ENCODE measurements around the gene POLD1. TPM values are rescaled to one million over a fixed set of nuclear protein-coding genes. Genes with fewer than 3 reads are reported as not detected.

POLD1 gene
- total RNA-seq, 1 experiment from 2014 or later: 31.9 TPM

DNA sequence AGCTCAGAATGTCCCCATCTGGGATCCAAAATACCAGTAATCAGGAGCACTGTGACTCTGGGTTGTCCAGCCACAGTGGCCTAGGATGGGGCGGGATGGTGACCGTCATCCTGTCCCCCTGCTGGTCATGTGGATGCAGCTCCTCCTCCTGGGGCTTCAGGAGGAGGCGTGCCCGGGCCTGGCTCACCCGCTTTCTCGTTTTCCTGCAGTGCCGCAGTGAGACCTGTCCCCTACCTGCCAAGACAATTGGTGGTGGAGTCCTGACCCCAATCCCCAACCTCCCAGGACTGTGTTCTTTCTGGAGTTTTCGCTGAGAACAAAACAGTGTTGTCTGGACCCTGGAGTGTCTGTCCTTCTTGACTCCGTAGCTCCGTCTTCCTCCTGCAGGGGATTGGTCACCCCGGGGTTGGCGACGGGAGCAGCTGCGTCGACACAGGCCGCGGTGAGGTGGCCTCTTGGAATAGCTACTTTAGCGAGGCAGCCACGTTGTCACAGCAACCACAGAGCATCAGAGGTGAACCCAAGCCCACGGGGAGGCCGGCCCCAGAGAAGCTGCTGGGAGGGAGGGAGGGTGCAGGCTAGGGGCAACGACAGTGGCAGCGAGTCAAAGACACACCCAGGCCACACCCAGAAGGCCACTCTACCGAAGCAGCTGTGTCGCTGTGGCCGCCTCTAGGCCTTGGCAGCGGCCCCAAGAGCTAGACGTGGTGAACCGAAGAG lies 82.0 kb downstream of the POLD1 start:
- TF ChIP-seq, protein P1, sequence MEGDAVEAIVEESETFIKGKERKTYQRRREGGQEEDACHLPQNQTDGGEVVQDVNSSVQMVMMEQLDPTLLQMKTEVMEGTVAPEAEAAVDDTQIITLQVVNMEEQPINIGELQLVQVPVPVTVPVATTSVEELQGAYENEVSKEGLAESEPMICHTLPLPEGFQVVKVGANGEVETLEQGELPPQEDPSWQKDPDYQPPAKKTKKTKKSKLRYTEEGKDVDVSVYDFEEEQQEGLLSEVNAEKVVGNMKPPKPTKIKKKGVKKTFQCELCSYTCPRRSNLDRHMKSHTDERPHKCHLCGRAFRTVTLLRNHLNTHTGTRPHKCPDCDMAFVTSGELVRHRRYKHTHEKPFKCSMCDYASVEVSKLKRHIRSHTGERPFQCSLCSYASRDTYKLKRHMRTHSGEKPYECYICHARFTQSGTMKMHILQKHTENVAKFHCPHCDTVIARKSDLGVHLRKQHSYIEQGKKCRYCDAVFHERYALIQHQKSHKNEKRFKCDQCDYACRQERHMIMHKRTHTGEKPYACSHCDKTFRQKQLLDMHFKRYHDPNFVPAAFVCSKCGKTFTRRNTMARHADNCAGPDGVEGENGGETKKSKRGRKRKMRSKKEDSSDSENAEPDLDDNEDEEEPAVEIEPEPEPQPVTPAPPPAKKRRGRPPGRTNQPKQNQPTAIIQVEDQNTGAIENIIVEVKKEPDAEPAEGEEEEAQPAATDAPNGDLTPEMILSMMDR (IDR thresholded peaks at IDR 0.05; ENCODE audit: unreplicated experiment): no peak
- DNase-seq (ENCODE audit: unreplicated experiment): no peak
- no peaks in the 10 kb centered on the region for H3K27me3 Mint-ChIP-seq (ENCODE audit: insufficient read depth, unreplicated experiment)
- intact Hi-C loops (cut with micrococcal nuclease): no loop called here
- no peaks in the 10 kb centered on the region for H3K9me3 Mint-ChIP-seq (ENCODE audit: unreplicated experiment)
- ChIA-PET POLR2A (interaction anchor here (1.3 kb wide), 1 partner anchor 82 kb away, joined by 3 read pairs; the partner anchor contains the start of gene POLD1), CTCF (interaction anchor here (0.6 to 1.8 kb wide), 6 partner anchors 50 to 456 kb away, joined by 3 to 6 read pairs (median 3); no protein-coding TSS in a partner anchor)
- no peaks in the 10 kb centered on the region for H3K36me3 Mint-ChIP-seq (ENCODE audit: insufficient read depth, unreplicated experiment)
- H3K27ac Mint-ChIP-seq (ENCODE audit: low read depth, unreplicated experiment): no peak overlapping the region
- no peak overlapping the region for H3K4me3 Mint-ChIP-seq (ENCODE audit: unreplicated experiment)
- H3K4me1 Mint-ChIP-seq (ENCODE audit: insufficient read depth, unreplicated experiment): no peaks in the 10 kb centered on the region
- BruUV-seq (replicated peaks): no TSS peak

DNA sequence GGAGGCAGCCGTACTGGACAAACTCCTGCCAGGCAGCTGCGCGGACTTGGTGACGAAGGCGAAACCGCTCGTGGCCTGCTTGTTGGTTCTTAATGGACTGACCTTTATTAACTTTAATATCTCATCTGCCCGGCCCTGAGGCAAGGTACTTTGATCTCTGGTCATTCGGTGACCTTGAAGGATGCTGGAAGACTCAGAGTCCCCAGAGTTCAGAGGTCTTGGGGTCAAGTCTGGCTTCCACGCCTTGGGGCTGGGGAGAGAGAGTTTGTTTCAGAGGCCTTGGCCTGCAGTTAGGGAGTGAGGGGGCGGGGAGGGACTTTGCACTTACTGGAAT lies 82.5 kb downstream of the POLD1 start:
- intact Hi-C loops (cut with micrococcal nuclease): no loop called here
- H3K4me1 Mint-ChIP-seq (ENCODE audit: insufficient read depth, unreplicated experiment): no peaks in the 10 kb centered on the region
- CTCF ChIA-PET: interaction anchor here (0.6 to 1.8 kb wide), 5 partner anchors 63 to 518 kb away, joined by 3 to 6 read pairs (median 3); no protein-coding TSS in a partner anchor
- H3K36me3 Mint-ChIP-seq (ENCODE audit: insufficient read depth, unreplicated experiment): no peaks in the 10 kb centered on the region
- no peak overlapping the region for H3K4me3 Mint-ChIP-seq (ENCODE audit: unreplicated experiment)
- H3K27me3 Mint-ChIP-seq (ENCODE audit: insufficient read depth, unreplicated experiment): no peaks in the 10 kb centered on the region
- DNase-seq (ENCODE audit: unreplicated experiment): no peak
- POLR2A ChIA-PET: interaction anchor here (1.3 kb wide), 1 partner anchor 83 kb away, joined by 3 read pairs; the partner anchor contains the start of gene POLD1
- no peak overlapping the region for H3K27ac Mint-ChIP-seq (ENCODE audit: low read depth, unreplicated experiment)
- TF ChIP-seq, protein P1 (IDR thresholded peaks at IDR 0.05; ENCODE audit: unreplicated experiment): no peak
- no peaks in the 10 kb centered on the region for H3K9me3 Mint-ChIP-seq (ENCODE audit: unreplicated experiment)
- BruUV-seq (replicated peaks): no TSS peak

DNA sequence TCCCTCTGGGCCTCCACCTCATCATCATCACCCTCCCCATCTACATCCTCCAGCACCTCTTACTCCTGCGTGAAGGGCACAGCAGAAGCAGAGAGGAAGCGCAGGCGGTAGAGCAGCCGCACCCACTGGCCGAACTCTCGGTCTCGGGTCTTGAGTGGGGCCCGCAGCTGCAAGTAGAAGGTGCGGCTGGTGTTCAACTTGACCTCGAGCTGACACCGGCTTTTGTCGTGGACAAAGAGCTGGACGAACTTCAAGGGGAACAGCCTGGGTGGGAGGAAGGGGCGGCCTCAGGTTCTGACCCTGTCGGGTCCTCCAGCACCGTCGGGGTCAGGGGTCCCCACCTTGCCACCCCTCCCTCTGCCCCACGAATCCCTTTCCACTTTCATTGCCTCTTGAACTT lies 83.4 kb downstream of the POLD1 start:
- Mint-ChIP-seq H3K36me3 (ENCODE audit: insufficient read depth, unreplicated experiment) (no peaks in the 10 kb centered on the region), H3K9me3 (ENCODE audit: unreplicated experiment) (no peaks in the 10 kb centered on the region), H3K27ac (ENCODE audit: low read depth, unreplicated experiment) (no peak overlapping the region), H3K4me3 (ENCODE audit: unreplicated experiment) (no peak overlapping the region), H3K4me1 (ENCODE audit: insufficient read depth, unreplicated experiment) (no peaks in the 10 kb centered on the region), H3K27me3 (ENCODE audit: insufficient read depth, unreplicated experiment) (no peaks in the 10 kb centered on the region)
- no peak for DNase-seq (ENCODE audit: unreplicated experiment)
- ChIA-PET POLR2A (interaction anchor here (1.3 kb wide), 1 partner anchor 84 kb away, joined by 3 read pairs; the partner anchor contains the start of gene POLD1), CTCF (no interaction called here)
- no TSS peak for BruUV-seq (replicated peaks)
- intact Hi-C loops (cut with micrococcal nuclease): no loop called here
- TF ChIP-seq, protein P1 (IDR thresholded peaks at IDR 0.05; ENCODE audit: unreplicated experiment): no peak

Other genes starting within 250 kb of the POLD1 start
- not detected in 2 replicates for gene IZUMO2, start 221.1 kb upstream of the POLD1 start, total RNA-seq (2022)
- gene MYH14, start 180.7 kb upstream of the POLD1 start, total RNA-seq (2022): not detected in 2 replicates
- not detected in 2 replicates for gene KCNC3, start 55.0 kb upstream of the POLD1 start, total RNA-seq (2022)
- 0.49 and 0.51 TPM in 2 replicates for gene NAPSA, start 18.7 kb upstream of the POLD1 start, total RNA-seq (2022)
- gene NR1H2, start 7.9 kb upstream of the POLD1 start, total RNA-seq (2022): 62.0 and 65.7 TPM in 2 replicates
- gene SPIB, start 34.6 kb downstream of the POLD1 start, total RNA-seq (2022): not detected in 2 replicates
- gene MYBPC2, start 48.5 kb downstream of the POLD1 start, total RNA-seq (2022): not detected in 2 replicates
- gene EMC10, start 92.2 kb downstream of the POLD1 start, total RNA-seq (2022): 61.3 and 61.8 TPM in 2 replicates
- 1.5 and 2.7 TPM in 2 replicates for gene GARIN5A, start 92.5 kb downstream of the POLD1 start, total RNA-seq (2022)
- 65.8 and 76.9 TPM in 2 replicates for gene JOSD2, start 126.8 kb downstream of the POLD1 start, total RNA-seq (2022)
- gene ASPDH, start 129.6 kb downstream of the POLD1 start, total RNA-seq (2022): not detected in 2 replicates
- not detected in 2 replicates for gene LRRC4B, start 184.1 kb downstream of the POLD1 start, total RNA-seq (2022)

All from MCF 10A (cell line).